A673 (cell line): ENCODE measurements around the gene ABHD17C. TPM values are rescaled to one million over a fixed set of nuclear protein-coding genes. Genes with fewer than 3 reads are reported as not detected.
A peak's percentile ranks its signal among the peaks of the same experiment; 100 is the strongest.

Experiments
- BruUV-seq: library from RNA; stranded (reverse); fragments of 400-500 nt; replicated peaks from 2 replicates; lab custom pipeline; 2021; lab: Mats Ljungman, UMichigan
- CTCF ChIA-PET: fragments of 300-600 bp; sonication (Branson Sonifier 250); formaldehyde crosslinking; loops from one replicate; lab custom pipeline; 2022; ENCODE audit warnings: antibody characterized with exemption; lab: Charles Lee
- POLR2A ChIA-PET: fragments of 300-600 bp; sonication (Branson Sonifier 250); formaldehyde crosslinking; loops from one replicate; lab custom pipeline; 2022; ENCODE audit warnings: antibody characterized with exemption; ENCODE audit not compliant: low non-redundant PET; lab: Charles Lee
- DNase-seq: peaks from one replicate; pipeline ENCODE4 v3.0.0-alpha.2; 2015; ENCODE audit warnings: low spot score
- H3K27ac ChIP-seq: fragments of 200-600 bp; sonication (generic); 2 replicates; pipeline ENCODE4 v1.5.1; 2016; ENCODE audit warnings: mixed run types, low read depth, mild to moderate bottlenecking, mixed read lengths, antibody characterized with exemption, low read length; ENCODE audit not compliant: poor library complexity, severe bottlenecking
- H3K27me3 ChIP-seq: fragments of 200-600 bp; sonication (generic); replicated peaks from 2 replicates; pipeline ENCODE4 v1.6.1; 2017; ENCODE audit warnings: mixed run types, low read depth, mild to moderate bottlenecking, mixed read lengths, antibody characterized with exemption, low read length; ENCODE audit not compliant: insufficient read depth, poor library complexity
- H3K36me3 ChIP-seq: fragments of 200-600 bp; sonication (generic); 2 replicates; pipeline ENCODE4 v1.6.1; 2016; ENCODE audit warnings: mixed run types, mild to moderate bottlenecking, mixed read lengths, antibody characterized with exemption, low read length; ENCODE audit not compliant: insufficient read depth, poor library complexity, severe bottlenecking
- H3K4me1 ChIP-seq: fragments of 200-600 bp; sonication (generic); 2 replicates; pipeline ENCODE4 v1.6.1; 2017; ENCODE audit warnings: mixed run types, mild to moderate bottlenecking, mixed read lengths, antibody characterized with exemption, low read length; ENCODE audit not compliant: insufficient read depth, poor library complexity, severe bottlenecking
- H3K4me3 ChIP-seq: fragments of 200-600 bp; sonication (generic); 2 replicates; pipeline ENCODE4 v1.5.1; 2016; ENCODE audit warnings: low read depth, mixed run types, mild to moderate bottlenecking, mixed read lengths, low read length; ENCODE audit not compliant: poor library complexity, severe bottlenecking
- H3K9me3 ChIP-seq: fragments of 200-600 bp; sonication (generic); 2 replicates; pipeline ENCODE4 v1.6.1; 2016; ENCODE audit warnings: mixed run types, low read depth, mild to moderate bottlenecking, mixed read lengths, antibody characterized with exemption, low read length; ENCODE audit not compliant: poor library complexity, severe bottlenecking
- EZH2 ChIP-seq: fragments of 200-600 bp; sonication (generic); IDR thresholded peaks from 2 replicates; pipeline ENCODE4 v1.6.1; 2017; ENCODE audit warnings: borderline replicate concordance, low read depth, mild to moderate bottlenecking, mixed read lengths, antibody characterized with exemption, low read length; ENCODE audit not compliant: poor library complexity, severe bottlenecking
- intact Hi-C: fragments of 100-400 bp; cut with micrococcal nuclease; formaldehyde crosslinking; loops from one replicate; pipeline ENCODE4 v1.10.0; 2022; ENCODE audit not compliant: unreplicated experiment
- total RNA-seq: library from RNA; stranded (reverse); gene quantifications from 2 replicates; pipeline ENCODE4 v1.2.3, GENCODE V29; 2021
- TF ChIP-seq, protein P1 (sequence below): fragments of 300-800, 200-600 bp; sonication (generic); conservative IDR thresholded peaks from 2 replicates; pipeline ENCODE4 v1.5.1; 2017; ENCODE audit warnings: low read depth, mild to moderate bottlenecking, antibody characterized with exemption, low read length, moderate library complexity, mixed read lengths

ABHD17C gene
- total RNA-seq, 1 experiment from 2014 or later: 9.9 TPM

DNA sequence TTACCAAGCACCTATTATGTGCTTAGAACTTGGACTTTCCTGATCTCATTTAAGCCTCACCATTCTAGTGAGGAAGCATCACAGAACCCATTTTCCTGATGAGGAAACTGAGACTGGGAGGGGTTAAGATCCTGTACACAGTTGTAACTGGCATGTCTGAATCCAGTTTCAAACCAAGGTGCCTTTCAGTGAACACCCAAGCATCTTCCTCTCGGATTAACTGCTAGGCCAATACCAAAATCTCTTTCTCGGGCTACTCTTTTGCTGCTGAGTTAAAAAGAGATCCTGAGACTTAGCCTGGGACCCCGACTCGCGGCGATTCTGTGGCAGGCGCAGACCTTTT is 83.5 kb downstream of the ABHD17C start:
- Histone ChIP-seq H3K27me3 (peaks cover 52% of the 10 kb centered on the region), H3K9me3 (no peaks in the 10 kb centered on the region), H3K36me3 (no peaks in the 10 kb centered on the region), H3K4me1 (no peaks in the 10 kb centered on the region), H3K27ac (no peak overlapping the region), H3K4me3 (peak overlapping the region; percentile 37)
- no TSS peak for BruUV-seq
- TF ChIP-seq EZH2: no peak
- TF ChIP-seq, protein P1, sequence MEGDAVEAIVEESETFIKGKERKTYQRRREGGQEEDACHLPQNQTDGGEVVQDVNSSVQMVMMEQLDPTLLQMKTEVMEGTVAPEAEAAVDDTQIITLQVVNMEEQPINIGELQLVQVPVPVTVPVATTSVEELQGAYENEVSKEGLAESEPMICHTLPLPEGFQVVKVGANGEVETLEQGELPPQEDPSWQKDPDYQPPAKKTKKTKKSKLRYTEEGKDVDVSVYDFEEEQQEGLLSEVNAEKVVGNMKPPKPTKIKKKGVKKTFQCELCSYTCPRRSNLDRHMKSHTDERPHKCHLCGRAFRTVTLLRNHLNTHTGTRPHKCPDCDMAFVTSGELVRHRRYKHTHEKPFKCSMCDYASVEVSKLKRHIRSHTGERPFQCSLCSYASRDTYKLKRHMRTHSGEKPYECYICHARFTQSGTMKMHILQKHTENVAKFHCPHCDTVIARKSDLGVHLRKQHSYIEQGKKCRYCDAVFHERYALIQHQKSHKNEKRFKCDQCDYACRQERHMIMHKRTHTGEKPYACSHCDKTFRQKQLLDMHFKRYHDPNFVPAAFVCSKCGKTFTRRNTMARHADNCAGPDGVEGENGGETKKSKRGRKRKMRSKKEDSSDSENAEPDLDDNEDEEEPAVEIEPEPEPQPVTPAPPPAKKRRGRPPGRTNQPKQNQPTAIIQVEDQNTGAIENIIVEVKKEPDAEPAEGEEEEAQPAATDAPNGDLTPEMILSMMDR: no peak
- no peak for DNase-seq
- CTCF ChIA-PET: interaction anchor here (0.5 to 2.9 kb wide), 4 partner anchors 118 to 211 kb away, joined by 3 to 41 read pairs (median 8); no protein-coding TSS in a partner anchor
- intact Hi-C loops: loop anchor here (10.0 kb wide), 1 partner anchor 114 kb away; no protein-coding TSS in a partner anchor
- POLR2A ChIA-PET: no interaction called here

DNA sequence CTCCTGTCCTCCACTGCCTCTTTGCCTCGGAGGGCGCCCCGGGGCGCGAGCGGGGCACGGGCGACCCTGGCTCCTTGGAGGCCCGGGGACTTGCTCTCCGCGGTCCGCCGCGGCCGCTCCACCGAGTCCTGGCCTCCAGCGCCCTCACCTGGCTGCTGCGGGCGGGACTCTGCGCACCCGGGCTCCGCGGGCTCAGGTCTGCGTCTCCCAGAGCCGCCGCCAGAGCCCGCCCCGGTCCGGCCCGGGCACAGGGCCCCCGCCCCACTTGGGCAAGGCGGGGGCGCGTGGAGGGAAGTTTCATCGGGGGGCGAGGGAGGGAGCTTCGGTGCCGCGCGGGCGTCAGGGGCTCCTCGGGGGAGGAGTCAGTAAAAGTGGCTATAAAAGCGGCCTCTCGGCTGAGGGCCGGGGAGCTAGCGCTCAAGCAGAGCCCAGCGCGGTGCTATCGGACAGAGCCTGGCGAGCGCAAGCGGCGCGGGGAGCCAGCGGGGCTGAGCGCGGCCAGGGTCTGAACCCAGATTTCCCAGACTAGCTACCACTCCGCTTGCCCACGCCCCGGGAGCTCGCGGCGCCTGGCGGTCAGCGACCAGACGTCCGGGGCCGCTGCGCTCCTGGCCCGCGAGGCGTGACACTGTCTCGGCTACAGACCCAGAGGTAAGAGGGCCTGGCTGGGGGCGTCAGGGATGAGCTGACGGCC is 84.0 kb downstream of the ABHD17C start, which contains the start of gene CEMIP:
TSS of gene CEMIP (plus strand) at position 407 of the 694 bp plus-strand sequence. CDS start 94,510 bp downstream, outside the sequence.
- POLR2A ChIA-PET: no interaction called here

DNA sequence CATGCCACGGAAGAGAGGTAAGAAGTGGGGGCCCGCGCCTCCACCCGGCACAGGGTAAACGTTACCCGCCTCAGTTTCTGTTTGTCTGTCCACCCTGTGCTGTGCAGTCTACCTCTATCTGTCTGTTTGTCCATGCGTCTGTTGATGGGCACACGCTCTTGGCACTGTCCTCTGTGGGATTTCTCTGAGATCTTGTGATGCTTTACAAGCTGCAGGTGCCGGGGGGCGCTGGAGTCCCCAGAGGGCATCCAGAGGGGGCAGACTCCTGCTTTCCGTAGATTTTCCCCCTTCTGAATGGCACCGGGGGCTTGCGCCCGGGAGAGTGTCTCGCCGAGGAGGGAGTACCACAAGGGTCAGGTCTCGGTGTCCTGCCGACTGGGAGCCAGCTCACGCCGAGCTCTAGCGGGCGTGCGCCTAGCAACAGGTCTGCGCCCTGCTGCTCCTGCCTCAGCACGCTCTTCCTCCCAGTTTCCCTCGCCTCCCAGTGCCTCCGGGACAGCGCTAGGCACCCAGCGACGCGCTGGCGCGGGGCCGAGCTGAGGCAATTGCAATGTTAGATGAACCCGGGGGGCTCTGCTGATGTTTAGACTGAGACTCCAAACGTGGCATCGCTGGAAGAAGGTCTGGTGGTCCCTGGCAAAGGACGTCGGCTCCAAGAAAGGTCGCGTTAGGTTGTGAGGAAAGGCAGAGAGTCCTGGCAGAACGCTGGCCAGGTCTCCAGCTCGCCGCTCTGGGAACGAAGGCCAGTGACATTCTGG is 84.7 kb downstream of the ABHD17C start:
- Histone ChIP-seq H3K4me3 (peak overlapping the region; percentile 37), H3K27me3 (peaks cover 56% of the 10 kb centered on the region), H3K36me3 (no peaks in the 10 kb centered on the region), H3K9me3 (no peaks in the 10 kb centered on the region), H3K4me1 (no peaks in the 10 kb centered on the region), H3K27ac (no peak overlapping the region)
- ChIA-PET POLR2A (no interaction called here), CTCF (interaction anchor here (0.5 to 2.3 kb wide), 8 partner anchors 77 to 323 kb away, joined by 3 to 9 read pairs (median 4); no protein-coding TSS in a partner anchor)
- DNase-seq: peak; percentile 31
- TF ChIP-seq EZH2: peak; percentile 97
- TF ChIP-seq, protein P1: no peak
- BruUV-seq: no TSS peak
- intact Hi-C loops: loop anchor here (1.0 to 10.0 kb wide), 3 partner anchors 115 to 213 kb away; no protein-coding TSS in a partner anchor

More for the DNA sequence above, 84.0 kb downstream of the ABHD17C start, which contains the start of gene CEMIP:
- Histone ChIP-seq H3K9me3 (no peaks in the 10 kb centered on the region), H3K36me3 (no peaks in the 10 kb centered on the region), H3K4me1 (no peaks in the 10 kb centered on the region), H3K27ac (no peak within 1 kb of the TSS), H3K27me3 (peaks cover 56% of the 10 kb centered on the region), H3K4me3 (peak within 1 kb of the TSS; percentile 37)
- intact Hi-C loops: loop anchor here (1.0 to 10.0 kb wide), 3 partner anchors 114 to 212 kb away; no protein-coding TSS in a partner anchor
- DNase-seq: peak; percentile 69
- TF ChIP-seq, protein P1: peak; percentile 69
- TF ChIP-seq EZH2: no peak
- CTCF ChIA-PET: interaction anchor here (0.5 to 2.3 kb wide), 6 partner anchors 77 to 224 kb away, joined by 4 to 9 read pairs (median 4); no protein-coding TSS in a partner anchor
- no TSS peak for BruUV-seq
